Measurements from ENCODE around the gene ATE1.

ATE1 gene

GRCh38 chr10:121965996-121966395 lies 38.2 kb upstream of the ATE1 start:
- TF ChIP-seq ZNF8 (CRISPR knock-in tag; IDR thresholded peaks at IDR 0.05) (no peak), ZNF565 (CRISPR knock-in tag; conservative IDR thresholded peaks at IDR 0.05; ENCODE audit: low read depth) (no peak), CSRNP3 (CRISPR knock-in tag; IDR thresholded peaks at IDR 0.05) (no peak), CREB5 (CRISPR knock-in tag; IDR thresholded peaks at IDR 0.05; ENCODE audit: low read depth) (no peak), ZC3H10 (CRISPR knock-in tag; IDR thresholded peaks at IDR 0.05) (no peak), PATZ1 (CRISPR knock-in tag; IDR thresholded peaks at IDR 0.05; ENCODE audit: borderline replicate concordance) (no peak), ISL1 (CRISPR knock-in tag; IDR thresholded peaks at IDR 0.05) (no peak), PPARA (CRISPR knock-in tag; IDR thresholded peaks at IDR 0.05; ENCODE audit: borderline replicate concordance) (no peak), TSHZ2 (CRISPR knock-in tag; IDR thresholded peaks at IDR 0.05) (no peak)
- ATAC-seq: no peak

GRCh38 chr10:121961456-121961855 lies 33.6 kb upstream of the ATE1 start:
- no peak for TF ChIP-seq CSRNP3 (CRISPR knock-in tag; IDR thresholded peaks at IDR 0.05)
- no peak for TF ChIP-seq SNAI2 (CRISPR knock-in tag; IDR thresholded peaks at IDR 0.05)
- TF ChIP-seq ESRRG (CRISPR knock-in tag; IDR thresholded peaks at IDR 0.05): no peak
- TF ChIP-seq GLIS3 (CRISPR knock-in tag; IDR thresholded peaks at IDR 0.05): no peak
- no peak for TF ChIP-seq TSHZ2 (CRISPR knock-in tag; IDR thresholded peaks at IDR 0.05)
- TF ChIP-seq OSR1 (CRISPR knock-in tag; IDR thresholded peaks at IDR 0.05): no peak
- no peak for TF ChIP-seq ZNF70 (CRISPR knock-in tag; IDR thresholded peaks at IDR 0.05)
- TF ChIP-seq TOX (CRISPR knock-in tag; IDR thresholded peaks at IDR 0.05; ENCODE audit: borderline replicate concordance): no peak
- no peak for TF ChIP-seq CSDC2 (CRISPR knock-in tag; IDR thresholded peaks at IDR 0.05)
- no peak for TF ChIP-seq TCF4 (CRISPR knock-in tag; IDR thresholded peaks at IDR 0.05; ENCODE audit: borderline replicate concordance)
- TF ChIP-seq ZNF565 (CRISPR knock-in tag; conservative IDR thresholded peaks at IDR 0.05; ENCODE audit: low read depth): no peak
- no peak for TF ChIP-seq ARNTL (CRISPR knock-in tag; IDR thresholded peaks at IDR 0.05; ENCODE audit: borderline replicate concordance, low read depth)
- no peak for TF ChIP-seq ZNF8 (CRISPR knock-in tag; IDR thresholded peaks at IDR 0.05)
- no peak for TF ChIP-seq BACH2 (CRISPR knock-in tag; IDR thresholded peaks at IDR 0.05; ENCODE audit: borderline replicate concordance)
- no peak for ATAC-seq

Data from SK-N-SH treated with all-trans-retinoic acid at 6 μM for 48 hours (cell line).